A549 (cell line): ENCODE results near the gene ARSJ. TPM values are rescaled to one million over a fixed set of nuclear protein-coding genes. Genes with fewer than 3 reads are reported as not detected.
A peak's percentile ranks its signal among the peaks of the same experiment; 100 is the strongest.

ENCODE experiments used
- ATAC-seq, 2 experiments: fragments of 200-7000 bp in 1 of 2; fragments of >200 bp in 1 of 2; cut with Nextera tagmentation in 1 of 2; cut with Tn5 transposase in 1 of 2; 3 replicates each; pipeline versions ENCODE4 v1.8.0 to v1.9.1; 2018 to 2020; ENCODE audit warnings: mild to moderate bottlenecking in 1 of 2, moderate library complexity in 1 of 2
- CTCF ChIA-PET: fragments of 300-600 bp; sonication (Branson Sonifier 250); formaldehyde crosslinking; extraction: SDS; loops from one replicate; lab custom pipeline; 2021; ENCODE audit warnings: antibody characterized with exemption, inconsistent platforms; lab: Yijun Ruan, JAX
- POLR2A ChIA-PET: fragments of 350-600 bp; formaldehyde crosslinking; extraction: SDS; loops from one replicate; lab custom pipeline; 2021; ENCODE audit warnings: antibody characterized with exemption, inconsistent platforms; lab: Yijun Ruan, JAX
- DNase-seq, 2 experiments: peaks; one replicate each; pipeline versions ENCODE4 v3.0.0 to v3.0.0-alpha.2; 2011 to 2016; ENCODE audit warnings: low read depth in 1 of 2, low spot score in 1 of 2
- FAIRE-seq: peaks from 2 replicates; lab custom pipeline; 2011; peaks lifted over from hg19 to GRCh38; lab: Jason Lieb, UNC
- H3K27ac ChIP-seq, 2 experiments: fragments of >200 bp; sonication (Bioruptor Twin); formaldehyde crosslinking; 3 replicates each; pipeline ENCODE4 v1.5.1; 2016 to 2017
- H3K4me1 ChIP-seq: fragments of >200 bp; sonication (Bioruptor Twin); formaldehyde crosslinking; 3 replicates; pipeline ENCODE4 v1.6.1; 2016
- H3K4me2 ChIP-seq: fragments of >200 bp; sonication (Bioruptor Twin); formaldehyde crosslinking; 3 replicates; pipeline ENCODE4 v1.6.1; 2016
- H3K4me3 ChIP-seq: fragments of >200 bp; sonication (Bioruptor Twin); formaldehyde crosslinking; 3 replicates; pipeline ENCODE4 v1.5.1; 2016
- H3K9me3 ChIP-seq: fragments of >200 bp; sonication (Bioruptor Twin); formaldehyde crosslinking; 3 replicates; pipeline ENCODE4 v1.6.1; 2016
- CHD2 ChIP-seq: fragments of 150-350 bp; IDR thresholded peaks from 2 replicates; pipeline ENCODE4 v1.6.1; 2014; ENCODE audit warnings: low read length; ENCODE audit not compliant: partially characterized antibody
- CHD4 ChIP-seq: fragments of 200-600 bp; sonication (generic); IDR thresholded peaks from 2 replicates; pipeline ENCODE4 v1.6.1; 2016; ENCODE audit warnings: antibody characterized with exemption, mild to moderate bottlenecking, borderline replicate concordance
- CTCF ChIP-seq: fragments of >200 bp; sonication (Bioruptor Twin); formaldehyde crosslinking; IDR thresholded peaks from 3 replicates; pipeline ENCODE4 v1.5.1; 2016
- EHF ChIP-seq: fragments of 250-450 bp; sonication (Bioruptor Pico); IDR thresholded peaks from 2 replicates; pipeline ENCODE4 v1.5.0; 2020; ENCODE audit warnings: mild to moderate bottlenecking
- FOSL2 ChIP-seq, 2 experiments: fragments of 450-650 bp in 1 of 2; fragments of >200 bp in 1 of 2; sonication (Bioruptor Twin) in 1 of 2; formaldehyde crosslinking; IDR thresholded peaks; 2 replicates each; pipeline versions ENCODE4 v1.5.0 to v1.6.1; 2016 to 2020; ENCODE audit warnings: mild to moderate bottlenecking in 1 of 2, moderate library complexity in 1 of 2
- FOXS1 ChIP-seq: fragments of 250-450 bp; sonication (Bioruptor Pico); IDR thresholded peaks from 2 replicates; pipeline ENCODE4 v1.5.0; 2020; ENCODE audit warnings: mild to moderate bottlenecking, moderate library complexity
- GATA3 ChIP-seq: IDR thresholded peaks from 2 replicates; pipeline ENCODE4 v1.6.1; 2012; ENCODE audit warnings: borderline replicate concordance
- HDAC2 ChIP-seq: fragments of 200-600 bp; sonication (generic); IDR thresholded peaks from 2 replicates; pipeline ENCODE4 v1.6.1; 2016
- HOXB5 ChIP-seq: fragments of 250-450 bp; sonication (Bioruptor Pico); IDR thresholded peaks from 2 replicates; pipeline ENCODE4 v1.5.0; 2020; ENCODE audit warnings: mild to moderate bottlenecking, moderate library complexity
- JUN ChIP-seq, 2 experiments: fragments of >200 bp; sonication (Bioruptor Twin); formaldehyde crosslinking; IDR thresholded peaks; 2 replicates in 1 of 2; 3 replicates in 1 of 2; pipeline ENCODE4 v1.6.1; 2016 to 2017
- KDM1A ChIP-seq: fragments of 200-600 bp; sonication (generic); IDR thresholded peaks from 2 replicates; pipeline ENCODE4 v1.6.1; 2016; ENCODE audit warnings: low read depth, mild to moderate bottlenecking
- MAFK ChIP-seq: fragments of 450-650 bp; IDR thresholded peaks from 2 replicates; pipeline ENCODE4 v1.6.1; 2014; ENCODE audit not compliant: partially characterized antibody
- MYC ChIP-seq: IDR thresholded peaks from 2 replicates; pipeline ENCODE4 v1.6.1; 2012; ENCODE audit warnings: mild to moderate bottlenecking, inconsistent platforms, low read length, improper control_type of control experiment, borderline replicate concordance
- RAD21 ChIP-seq, 2 experiments: fragments of >200 bp in 1 of 2; sonication (Bioruptor Twin) in 1 of 2; formaldehyde crosslinking in 1 of 2; IDR thresholded peaks in 1 of 2; conservative IDR thresholded peaks in 1 of 2; 2 replicates in 1 of 2; 3 replicates in 1 of 2; pipeline ENCODE4 v1.6.1; 2012 to 2018; ENCODE audit warnings: inconsistent platforms in 1 of 2
- RCOR1 ChIP-seq: fragments of 150-350 bp; IDR thresholded peaks from 2 replicates; pipeline ENCODE4 v1.6.1; 2014; ENCODE audit warnings: antibody characterized with exemption, low read length, low read depth
- RFX5 ChIP-seq: fragments of 450-650 bp; IDR thresholded peaks from 2 replicates; pipeline ENCODE4 v1.7.1; 2014; ENCODE audit warnings: antibody characterized with exemption, mild to moderate bottlenecking, moderate library complexity
- RNF2 ChIP-seq: fragments of 200-600 bp; sonication (generic); IDR thresholded peaks from 2 replicates; pipeline ENCODE4 v1.6.1; 2016; ENCODE audit warnings: low read depth, mild to moderate bottlenecking, antibody characterized with exemption, moderate library complexity, borderline replicate concordance
- ZFP36 ChIP-seq: fragments of 450-650 bp; IDR thresholded peaks from 2 replicates; pipeline ENCODE4 v1.6.1; 2014; ENCODE audit warnings: borderline replicate concordance; ENCODE audit not compliant: partially characterized antibody
- ZNF302 ChIP-seq: fragments of 250-450 bp; sonication (Bioruptor Pico); IDR thresholded peaks from 2 replicates; pipeline ENCODE4 v1.9.0; 2021; ENCODE audit warnings: inconsistent platforms, mild to moderate bottlenecking, moderate library complexity
- WGBS: methylation state at CpG from one replicate; pipeline ENCODE4 v1.1.6; 2017; ENCODE audit errors: missing lambda C conversion rate; 5-methylcytosine and 5-hydroxymethylcytosine counted together
- polyA plus RNA-seq, 4 experiments: library from polyadenylated mRNA; depleted of rRNA in 3 of 4; stranded (reverse); fragments of >200 nt; fragmentation: RNase III in 1 of 4; extraction: RNeasy Plus Mini Kit Qiagen cat#74134 plus additional on column Dnase treatment in 1 of 4; gene quantifications; 2 replicates in 3 of 4; 3 replicates in 1 of 4; pipeline ENCODE4 v1.2.3, GENCODE V29; 2011 to 2017
- TF ChIP-seq, protein P1 (sequence below): fragments of 450-650 bp; IDR thresholded peaks from 2 replicates; pipeline ENCODE4 v1.6.1; 2014; ENCODE audit warnings: antibody characterized with exemption
- TF ChIP-seq, protein P2 (sequence below): IDR thresholded peaks from 2 replicates; pipeline ENCODE4 v1.6.1; 2012
- TF ChIP-seq, protein P3 (sequence below): fragments of >200 bp; sonication (Bioruptor Twin); formaldehyde crosslinking; IDR thresholded peaks from 3 replicates; pipeline ENCODE4 v1.6.1; 2016
- TF ChIP-seq, protein P4 (sequence below): IDR thresholded peaks from 2 replicates; pipeline ENCODE4 v1.6.1; 2012
- TF ChIP-seq, protein P5 (sequence below): fragments of 250-450 bp; sonication (Bioruptor Pico); IDR thresholded peaks from 2 replicates; pipeline ENCODE4 v1.5.0; 2021; ENCODE audit warnings: mild to moderate bottlenecking, moderate library complexity, borderline replicate concordance

ARSJ gene
- polyA plus RNA-seq, 2 of the 4 experiments (the other 2 are of a cell fraction), result 3.0 to 8.6 TPM

DNA sequence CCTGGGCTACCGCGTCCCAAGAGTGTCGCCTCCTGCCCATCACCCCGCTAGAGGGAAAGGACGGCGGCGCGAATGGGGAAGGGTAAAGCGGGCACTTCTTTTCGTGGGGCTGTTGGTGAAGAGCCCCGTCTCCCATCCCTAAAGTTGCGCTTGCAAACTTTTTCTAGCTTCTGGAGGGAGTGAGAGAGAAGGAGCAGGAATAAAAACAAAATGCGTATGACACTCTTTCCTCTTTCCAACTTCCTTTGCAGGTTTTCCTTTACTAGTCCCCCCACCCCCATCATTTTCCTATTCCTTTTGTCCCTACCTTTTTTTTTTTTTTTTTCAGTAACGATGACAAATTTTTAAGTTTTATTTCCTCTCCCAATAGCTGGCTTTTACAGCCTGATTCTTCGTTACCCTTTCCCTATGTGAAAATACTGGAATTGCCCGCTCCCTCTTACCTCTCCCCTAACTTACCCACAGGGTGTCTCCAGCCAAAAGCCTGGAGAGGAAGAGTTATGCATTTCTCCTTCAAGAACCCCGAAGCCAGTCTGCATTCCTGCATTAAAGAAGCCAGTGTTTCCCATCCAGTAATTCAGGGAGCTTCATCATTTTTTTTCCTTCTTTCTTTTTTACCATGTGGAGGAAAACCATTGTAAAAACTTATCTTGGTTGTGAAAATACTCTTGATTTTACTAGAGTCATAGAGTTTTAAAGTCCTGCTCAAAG lies 613 bp upstream of the ARSJ start:
- TF ChIP-seq JUN (IDR thresholded peaks at IDR 0.05), result no peak
- TF ChIP-seq, protein P1, sequence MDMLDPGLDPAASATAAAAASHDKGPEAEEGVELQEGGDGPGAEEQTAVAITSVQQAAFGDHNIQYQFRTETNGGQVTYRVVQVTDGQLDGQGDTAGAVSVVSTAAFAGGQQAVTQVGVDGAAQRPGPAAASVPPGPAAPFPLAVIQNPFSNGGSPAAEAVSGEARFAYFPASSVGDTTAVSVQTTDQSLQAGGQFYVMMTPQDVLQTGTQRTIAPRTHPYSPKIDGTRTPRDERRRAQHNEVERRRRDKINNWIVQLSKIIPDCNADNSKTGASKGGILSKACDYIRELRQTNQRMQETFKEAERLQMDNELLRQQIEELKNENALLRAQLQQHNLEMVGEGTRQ, result no peak
- TF ChIP-seq HOXB5 (CRISPR knock-in tag), result no peak
- TF ChIP-seq, protein P2, sequence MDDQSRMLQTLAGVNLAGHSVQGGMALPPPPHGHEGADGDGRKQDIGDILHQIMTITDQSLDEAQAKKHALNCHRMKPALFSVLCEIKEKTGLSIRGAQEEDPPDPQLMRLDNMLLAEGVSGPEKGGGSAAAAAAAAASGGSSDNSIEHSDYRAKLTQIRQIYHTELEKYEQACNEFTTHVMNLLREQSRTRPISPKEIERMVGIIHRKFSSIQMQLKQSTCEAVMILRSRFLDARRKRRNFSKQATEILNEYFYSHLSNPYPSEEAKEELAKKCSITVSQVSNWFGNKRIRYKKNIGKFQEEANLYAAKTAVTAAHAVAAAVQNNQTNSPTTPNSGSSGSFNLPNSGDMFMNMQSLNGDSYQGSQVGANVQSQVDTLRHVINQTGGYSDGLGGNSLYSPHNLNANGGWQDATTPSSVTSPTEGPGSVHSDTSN, result no peak
- no peak for TF ChIP-seq MYC
- no peak for TF ChIP-seq FOXS1
- TF ChIP-seq RNF2, result no peak
- TF ChIP-seq CHD4, result no peak
- no peak for TF ChIP-seq EHF
- no peak for TF ChIP-seq FOSL2 (IDR thresholded peaks at IDR 0.05)
- no peak for TF ChIP-seq FOSL2 (CRISPR knock-in tag; IDR thresholded peaks at IDR 0.05)
- TF ChIP-seq CTCF, result no peak
- no peak for TF ChIP-seq HDAC2
- TF ChIP-seq GATA3, result no peak
- TF ChIP-seq, protein P3, sequence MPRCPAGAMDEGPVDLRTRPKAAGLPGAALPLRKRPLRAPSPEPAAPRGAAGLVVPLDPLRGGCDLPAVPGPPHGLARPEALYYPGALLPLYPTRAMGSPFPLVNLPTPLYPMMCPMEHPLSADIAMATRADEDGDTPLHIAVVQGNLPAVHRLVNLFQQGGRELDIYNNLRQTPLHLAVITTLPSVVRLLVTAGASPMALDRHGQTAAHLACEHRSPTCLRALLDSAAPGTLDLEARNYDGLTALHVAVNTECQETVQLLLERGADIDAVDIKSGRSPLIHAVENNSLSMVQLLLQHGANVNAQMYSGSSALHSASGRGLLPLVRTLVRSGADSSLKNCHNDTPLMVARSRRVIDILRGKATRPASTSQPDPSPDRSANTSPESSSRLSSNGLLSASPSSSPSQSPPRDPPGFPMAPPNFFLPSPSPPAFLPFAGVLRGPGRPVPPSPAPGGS, result no peak
- no peak for TF ChIP-seq KDM1A
- TF ChIP-seq MAFK, result no peak
- no peak for TF ChIP-seq RFX5
- no peak for TF ChIP-seq RCOR1
- no peak for TF ChIP-seq RAD21 (conservative IDR thresholded peaks at IDR 0.05 in 1 of 2, IDR thresholded peaks at IDR 0.05 in 1 of 2)
- TF ChIP-seq ZFP36, result no peak
- TF ChIP-seq, all 56 proteins: peak for 0
- Histone ChIP-seq H3K4me3 (peak overlapping the region; percentile 59), H3K4me1 (peaks cover 16% of the 10 kb centered on the region; the same call in 2 of the 3 replicates), H3K27ac (peak overlapping the region; percentile 83 to 96), H3K4me2 (peak overlapping the region; percentile 67), H3K9me3 (no peaks in the 10 kb centered on the region)
- DNase-seq (no peak), FAIRE-seq (no peak), ATAC-seq (no peak; a peak in 1 of 6 replicates)
- POLR2A ChIA-PET, result interaction anchor here (0.6 to 2.0 kb wide), 4 partner anchors 20 to 35 kb away, joined by 3 to 9 read pairs (median 6); no protein-coding TSS in a partner anchor
- CTCF ChIA-PET, result interaction anchor here (0.6 to 1.3 kb wide), 6 partner anchors 10 to 715 kb away, joined by 3 to 5 read pairs (median 3); no protein-coding TSS in a partner anchor
- WGBS, result 5% methylated on average over 14 of the region's 17 CpGs

DNA sequence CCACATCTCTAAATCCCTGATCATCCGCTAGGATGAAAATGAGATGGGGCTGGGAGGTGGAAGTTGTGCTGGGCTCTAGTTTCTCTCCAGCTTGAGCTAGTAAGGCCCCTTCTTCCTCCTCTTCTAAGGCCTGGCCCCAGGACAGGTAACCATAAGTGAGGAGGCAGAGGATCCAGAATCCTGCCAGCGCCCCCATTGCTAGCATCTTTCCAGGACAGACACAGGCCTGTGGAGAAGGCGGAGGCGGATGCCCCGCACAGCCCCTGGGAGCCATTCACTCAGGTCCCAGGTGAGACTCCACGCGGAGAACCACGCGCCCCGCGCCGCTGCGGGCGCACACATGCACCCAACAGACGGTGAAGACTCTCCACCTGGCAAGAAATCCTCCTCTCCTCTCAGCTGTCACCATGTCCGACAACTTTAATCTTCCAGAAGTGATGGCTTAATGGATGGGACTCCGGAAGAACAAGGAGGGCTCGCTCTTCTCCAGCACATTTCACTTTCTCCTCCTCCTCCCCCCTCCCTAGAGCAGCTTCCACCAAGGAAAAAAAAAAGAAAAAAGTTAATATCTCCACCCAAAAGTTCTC lies 793 bp downstream of the ARSJ start:
- TF ChIP-seq, protein P4, sequence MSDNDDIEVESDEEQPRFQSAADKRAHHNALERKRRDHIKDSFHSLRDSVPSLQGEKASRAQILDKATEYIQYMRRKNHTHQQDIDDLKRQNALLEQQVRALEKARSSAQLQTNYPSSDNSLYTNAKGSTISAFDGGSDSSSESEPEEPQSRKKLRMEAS, result peak; percentile 27
- TF ChIP-seq RFX5 (no peak), ZNF302 (CRISPR knock-in tag) (no peak), CHD2 (no peak)
- TF ChIP-seq, protein P5, sequence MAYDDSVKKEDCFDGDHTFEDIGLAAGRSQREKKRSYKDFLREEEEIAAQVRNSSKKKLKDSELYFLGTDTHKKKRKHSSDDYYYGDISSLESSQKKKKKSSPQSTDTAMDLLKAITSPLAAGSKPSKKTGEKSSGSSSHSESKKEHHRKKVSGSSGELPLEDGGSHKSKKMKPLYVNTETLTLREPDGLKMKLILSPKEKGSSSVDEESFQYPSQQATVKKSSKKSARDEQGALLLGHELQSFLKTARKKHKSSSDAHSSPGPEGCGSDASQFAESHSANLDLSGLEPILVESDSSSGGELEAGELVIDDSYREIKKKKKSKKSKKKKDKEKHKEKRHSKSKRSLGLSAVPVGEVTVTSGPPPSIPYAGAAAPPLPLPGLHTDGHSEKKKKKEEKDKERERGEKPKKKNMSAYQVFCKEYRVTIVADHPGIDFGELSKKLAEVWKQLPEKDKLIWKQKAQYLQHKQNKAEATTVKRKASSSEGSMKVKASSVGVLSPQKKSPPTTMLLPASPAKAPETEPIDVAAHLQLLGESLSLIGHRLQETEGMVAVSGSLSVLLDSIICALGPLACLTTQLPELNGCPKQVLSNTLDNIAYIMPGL (CRISPR knock-in tag), result no peak
- Histone ChIP-seq H3K9me3 (peaks cover 3% of the 10 kb centered on the region; the same call in 1 of the 3 replicates), H3K4me2 (peak overlapping the region; percentile 67), H3K4me3 (peak overlapping the region; percentile 59), H3K4me1 (peaks cover 16% of the 10 kb centered on the region; the same call in 2 of the 3 replicates), H3K27ac (peak overlapping the region; percentile 83 to 96)
- ChIA-PET POLR2A (interaction anchor here (0.8 to 2.0 kb wide), 2 partner anchors 18 to 36 kb away, joined by 3 to 9 read pairs; no protein-coding TSS in a partner anchor), CTCF (interaction anchor here (0.7 kb wide), 1 partner anchor 214 kb away, joined by 3 read pairs; no protein-coding TSS in a partner anchor)
- no peak for FAIRE-seq
- DNase-seq, result peak; percentile 21
- peak; percentile 70 to 78 for ATAC-seq
- 2% methylated on average over 12 of the region's 18 CpGs for WGBS
